Sigmoid colon (tissue), 7 donors: ENCODE data around the gene TCF7L2. TPM values are rescaled to one million over a fixed set of nuclear protein-coding genes. Genes with fewer than 3 reads are reported as not detected.
A peak's percentile ranks its signal among the peaks of the same experiment; 100 is the strongest.

Experiments used
- DNase-seq: peaks from one replicate; pipeline ENCODE4 v3.0.0-alpha.2; 2019
- H3K27ac ChIP-seq, 4 donors: fragments of 200-600 bp; sonication (generic); one replicate each; pipeline ENCODE4 v1.5.1; 2016 to 2019; ENCODE audit warnings: mild to moderate bottlenecking in 1 of 4
- H3K27me3 ChIP-seq, 3 donors: fragments of 200-600 bp; sonication (generic); one replicate each; pipeline ENCODE4 v1.5.1; 2019; ENCODE audit warnings: mild to moderate bottlenecking in 1 of 3
- H3K36me3 ChIP-seq, 4 donors: fragments of 200-600 bp; sonication (generic); one replicate each; pipeline ENCODE4 v1.5.1; 2016 to 2019
- H3K4me1 ChIP-seq, 4 donors: fragments of 200-600 bp; sonication (generic); one replicate each; pipeline ENCODE4 v1.5.1; 2017 to 2019
- H3K4me3 ChIP-seq, 4 donors: fragments of 200-600 bp; sonication (generic); one replicate each; pipeline ENCODE4 v1.5.1; 2017 to 2019; ENCODE audit warnings: mild to moderate bottlenecking in 2 of 4, moderate library complexity in 1 of 4
- H3K9me3 ChIP-seq, 4 donors: fragments of 200-600 bp in 3 of 4; sonication (generic) in 3 of 4; one replicate each; pipeline versions ENCODE4 v1.5.1 to v1.6.1; 2013 to 2019
- EP300 ChIP-seq, 4 donors: sonication (generic); formaldehyde crosslinking; IDR thresholded peaks; one replicate each; pipeline ENCODE4 v1.6.1; 2017; ENCODE audit warnings: antibody characterized with exemption in 4 of 4
- POLR2A ChIP-seq, 2 donors: fragments of 450-650 bp; IDR thresholded peaks; one replicate each; pipeline ENCODE4 v1.6.1; 2016; ENCODE audit warnings: antibody characterized with exemption in 2 of 2, mild to moderate bottlenecking in 2 of 2, moderate library complexity in 2 of 2
- POLR2AphosphoS5 ChIP-seq, 4 donors: sonication (generic); formaldehyde crosslinking; IDR thresholded peaks; one replicate each; pipeline ENCODE4 v1.6.1; 2017; ENCODE audit warnings: antibody characterized with exemption in 4 of 4
- WGBS, 2 donors: extraction: QIAGEN DNeasy Blood & Tissue Kit; methylation state at CpG; one replicate each; pipeline ENCODE4 v1.1.7; 2013; 5-methylcytosine and 5-hydroxymethylcytosine counted together
- intact Hi-C: fragments of 100-400 bp; cut with DNase I; formaldehyde crosslinking; loops from one replicate; pipeline ENCODE4 v1.15.1; 2023
- polyA plus RNA-seq, 3 donors: library from polyadenylated mRNA; stranded (reverse); fragments of 200-250 nt; gene quantifications; one replicate each; pipeline ENCODE4 v1.2.3, GENCODE V29; 2013
- total RNA-seq, 4 donors: library from RNA; depleted of rRNA; stranded (reverse); fragments of >200 nt; gene quantifications; one replicate each; pipeline ENCODE4 v1.1.0, GENCODE V29; 2016
- TF ChIP-seq, protein P1 (sequence below), 4 experiments: fragments of 450-650 bp in 3 of 4; fragments of 200-600 bp in 1 of 4; IDR thresholded peaks; one replicate each; pipeline ENCODE4 v1.5.1; 2016 to 2019; ENCODE audit warnings: antibody characterized with exemption in 4 of 4, mild to moderate bottlenecking in 3 of 4, moderate library complexity in 2 of 4
- donor health status: healthy with polysubstance abuse.
- donor health status: Bipolar disorder and iron deficiency.
- donor health status: healthy.

Gene TCF7L2
- total and polyA plus RNA-seq, 7 donors, result 15.3 to 40.4 (median 30.0) TPM

DNA sequence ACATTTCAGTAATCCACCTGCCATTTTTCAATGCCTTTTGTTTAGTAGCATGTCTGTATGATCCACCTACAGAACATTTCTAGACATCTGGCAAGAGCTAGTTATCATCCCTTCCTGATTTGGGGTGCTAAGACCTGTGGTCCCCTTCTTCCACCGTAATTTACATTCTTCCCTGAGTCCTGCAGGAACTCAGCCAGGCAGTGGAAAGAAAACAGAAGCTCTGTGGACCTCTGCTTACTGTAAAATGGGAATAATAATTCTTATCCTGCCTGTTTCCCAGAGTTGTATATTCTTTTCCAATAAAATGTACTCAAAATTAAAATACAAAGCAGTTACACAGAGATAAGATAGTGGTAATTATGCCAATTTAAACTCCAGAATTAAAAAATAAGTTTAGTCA lies 126.9 kb downstream of the TCF7L2 start:
- no peak for DNase-seq
- 72% methylated on average over 1 of the region's 1 CpG for WGBS, 2 donors
- intact Hi-C loops, result no loop called here
- Histone ChIP-seq H3K36me3 (peaks cover 0 to 3% (median 0%) of the 10 kb centered on the region in 4 donors), H3K4me3 (no peak overlapping the region), H3K27me3 (no peaks in the 10 kb centered on the region), H3K4me1 (peaks cover 0 to 66% (median 39%) of the 10 kb centered on the region in 4 donors), H3K9me3 (no peaks in the 10 kb centered on the region), H3K27ac (peak overlapping the region in 3 of 4 donors; percentile 31 to 46 (median 46))
- no peak for TF ChIP-seq POLR2A (IDR thresholded peaks at IDR 0.05)
- TF ChIP-seq, protein P1, sequence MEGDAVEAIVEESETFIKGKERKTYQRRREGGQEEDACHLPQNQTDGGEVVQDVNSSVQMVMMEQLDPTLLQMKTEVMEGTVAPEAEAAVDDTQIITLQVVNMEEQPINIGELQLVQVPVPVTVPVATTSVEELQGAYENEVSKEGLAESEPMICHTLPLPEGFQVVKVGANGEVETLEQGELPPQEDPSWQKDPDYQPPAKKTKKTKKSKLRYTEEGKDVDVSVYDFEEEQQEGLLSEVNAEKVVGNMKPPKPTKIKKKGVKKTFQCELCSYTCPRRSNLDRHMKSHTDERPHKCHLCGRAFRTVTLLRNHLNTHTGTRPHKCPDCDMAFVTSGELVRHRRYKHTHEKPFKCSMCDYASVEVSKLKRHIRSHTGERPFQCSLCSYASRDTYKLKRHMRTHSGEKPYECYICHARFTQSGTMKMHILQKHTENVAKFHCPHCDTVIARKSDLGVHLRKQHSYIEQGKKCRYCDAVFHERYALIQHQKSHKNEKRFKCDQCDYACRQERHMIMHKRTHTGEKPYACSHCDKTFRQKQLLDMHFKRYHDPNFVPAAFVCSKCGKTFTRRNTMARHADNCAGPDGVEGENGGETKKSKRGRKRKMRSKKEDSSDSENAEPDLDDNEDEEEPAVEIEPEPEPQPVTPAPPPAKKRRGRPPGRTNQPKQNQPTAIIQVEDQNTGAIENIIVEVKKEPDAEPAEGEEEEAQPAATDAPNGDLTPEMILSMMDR (IDR thresholded peaks at IDR 0.05), result no peak
- TF ChIP-seq POLR2AphosphoS5 (IDR thresholded peaks at IDR 0.05), result peak in 3 of 4 donors; percentile 32 to 60 (median 58)
- peak in 1 of 4 donors; percentile 5 for TF ChIP-seq EP300 (IDR thresholded peaks at IDR 0.05)

DNA sequence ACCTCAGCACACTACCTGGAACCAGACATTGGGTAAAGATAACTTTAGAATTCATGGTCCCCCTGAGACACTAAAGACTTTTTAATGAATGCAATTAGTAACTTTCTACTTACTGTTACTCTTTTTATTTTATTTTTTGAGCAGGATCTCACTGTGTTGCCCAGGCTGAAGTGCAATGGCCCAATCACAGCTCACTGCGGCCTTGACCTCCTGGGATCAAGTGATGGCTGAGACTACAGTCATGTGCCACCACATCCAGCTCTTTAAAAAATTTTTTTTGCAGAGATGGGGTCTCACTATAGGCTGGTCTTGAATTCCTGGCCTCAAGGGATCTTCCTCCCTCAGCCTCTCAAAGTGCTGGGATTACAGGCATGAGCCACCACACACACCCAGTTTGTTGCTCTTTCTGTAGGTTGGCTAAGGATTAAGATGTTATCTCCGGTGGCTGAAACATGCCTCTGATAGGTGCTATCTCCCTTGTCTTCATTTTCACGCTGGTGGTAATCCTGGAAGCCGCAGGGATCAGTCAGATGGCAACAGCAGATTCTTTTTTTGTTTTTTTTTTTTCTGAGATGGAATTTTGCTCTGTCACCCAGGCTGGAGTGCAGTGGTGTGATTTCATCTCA lies 128.3 kb downstream of the TCF7L2 start:
- H3K27me3 ChIP-seq, result no peaks in the 10 kb centered on the region
- DNase-seq, result peak; percentile 7
- intact Hi-C loops, result no loop called here
- H3K36me3 ChIP-seq, result peaks cover 0 to 3% (median 0%) of the 10 kb centered on the region in 4 donors
- no peaks in the 10 kb centered on the region for H3K9me3 ChIP-seq
- 97% methylated on average over 4 of the region's 4 CpGs for WGBS, 2 donors
- TF ChIP-seq EP300 (IDR thresholded peaks at IDR 0.05), result no peak
- no peak for TF ChIP-seq POLR2A (IDR thresholded peaks at IDR 0.05)
- TF ChIP-seq, protein P1 (IDR thresholded peaks at IDR 0.05), result no peak
- no peak for TF ChIP-seq POLR2AphosphoS5 (IDR thresholded peaks at IDR 0.05)
- no peak overlapping the region for H3K4me3 ChIP-seq
- no peak overlapping the region for H3K27ac ChIP-seq
- H3K4me1 ChIP-seq, result peaks cover 0 to 53% (median 34%) of the 10 kb centered on the region in 4 donors

DNA sequence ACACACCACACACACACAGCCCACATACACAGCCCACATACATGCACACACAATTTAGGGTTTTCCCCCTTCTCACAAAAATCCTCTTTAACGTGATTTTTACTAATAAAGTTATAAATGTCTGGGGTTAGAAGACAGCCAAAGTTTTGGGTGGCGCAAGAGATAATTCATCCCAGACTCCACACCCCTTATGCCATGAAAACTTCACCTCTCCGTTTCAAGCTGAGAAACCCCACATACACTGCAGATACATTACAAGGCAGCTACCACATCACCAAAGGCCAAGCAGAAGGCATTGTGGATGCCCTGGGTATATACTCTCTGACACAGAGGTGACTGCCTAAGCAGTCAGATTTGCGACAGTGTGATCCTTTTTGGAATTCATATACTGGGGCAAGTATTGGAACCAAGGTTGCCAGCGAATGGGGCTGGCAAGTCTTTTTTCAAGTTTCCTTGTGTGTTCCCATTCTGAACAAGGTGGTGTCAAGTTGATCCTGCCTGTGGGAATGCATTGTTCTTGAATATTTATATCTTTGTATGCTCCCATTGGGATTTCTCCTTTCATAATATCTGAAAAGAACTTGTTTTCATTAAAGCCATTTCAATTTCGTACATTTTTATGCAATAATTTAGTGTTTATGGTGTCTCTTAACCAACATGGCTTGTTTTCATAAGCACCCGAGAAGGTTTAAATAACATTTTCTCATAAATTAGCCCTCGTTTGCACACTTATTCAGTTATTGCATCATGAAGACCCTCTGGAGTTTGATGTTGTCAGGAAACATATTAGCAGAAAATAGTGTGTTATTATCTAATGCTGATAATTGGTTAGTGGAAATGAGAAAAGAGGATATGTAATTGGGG lies 130.2 kb downstream of the TCF7L2 start:
- Histone ChIP-seq H3K4me3 (no peak overlapping the region), H3K27ac (no peak overlapping the region), H3K36me3 (peaks cover 0 to 3% (median 0%) of the 10 kb centered on the region in 4 donors), H3K9me3 (no peaks in the 10 kb centered on the region), H3K27me3 (no peaks in the 10 kb centered on the region), H3K4me1 (peaks cover 0 to 39% (median 20%) of the 10 kb centered on the region in 4 donors)
- intact Hi-C loops, result no loop called here
- WGBS, 2 donors, result 88 to 90% methylated on average over 8 of the region's 8 CpGs
- no peak for TF ChIP-seq POLR2AphosphoS5 (IDR thresholded peaks at IDR 0.05)
- TF ChIP-seq, protein P1 (IDR thresholded peaks at IDR 0.05), result no peak
- no peak for DNase-seq

DNA sequence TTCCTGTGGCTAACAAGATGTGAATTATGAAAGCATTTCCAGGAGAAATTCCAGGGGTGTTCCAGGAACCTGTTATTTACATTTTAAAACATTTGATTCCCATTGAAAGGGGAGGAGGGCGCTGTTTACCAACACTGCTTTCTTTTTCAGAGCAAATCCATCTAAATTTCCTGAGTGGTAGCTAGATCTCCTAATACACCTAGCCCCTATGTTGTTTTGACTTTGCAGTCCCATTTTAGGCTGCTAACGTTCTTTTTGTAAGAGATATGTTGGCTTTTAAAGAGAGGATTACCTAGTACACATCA lies 130.8 kb downstream of the TCF7L2 start:
- TF ChIP-seq EP300 (IDR thresholded peaks at IDR 0.05) (no peak), POLR2A (IDR thresholded peaks at IDR 0.05) (no peak), POLR2AphosphoS5 (IDR thresholded peaks at IDR 0.05) (no peak)
- TF ChIP-seq, protein P1 (IDR thresholded peaks at IDR 0.05), result no peak
- no peak for DNase-seq
- WGBS, 2 donors, result 84 to 91% methylated on average over 2 of the region's 2 CpGs

More for the DNA sequence above, 130.8 kb downstream of the TCF7L2 start:
- Histone ChIP-seq H3K27me3 (no peaks in the 10 kb centered on the region), H3K4me3 (no peak overlapping the region), H3K4me1 (peaks cover 0 to 39% (median 20%) of the 10 kb centered on the region in 4 donors), H3K27ac (no peak overlapping the region), H3K9me3 (no peaks in the 10 kb centered on the region), H3K36me3 (peaks cover 0 to 3% (median 0%) of the 10 kb centered on the region in 4 donors)
- intact Hi-C loops, result no loop called here
